GM12878 (cell line): Measurements from ENCODE around the gene PSMD8.

Experiments used
- BHLHE40 ChIP-seq, 2 experiments: fragments of 450-650 bp in 1 of 2; IDR thresholded peaks; 2 replicates each; pipeline ENCODE4 v1.6.1; 2011 to 2017; ENCODE audit warnings: low read depth in 2 of 2, borderline replicate concordance in 1 of 2, improper control_type of control experiment in 1 of 2, low read length in 1 of 2, mild to moderate bottlenecking in 1 of 2
- CEBPB ChIP-seq, 2 experiments: fragments of 150-350 bp in 1 of 2; IDR thresholded peaks; 2 replicates each; pipeline ENCODE4 v1.6.1; 2012 to 2014; ENCODE audit warnings: low read depth in 2 of 2, low read length in 2 of 2, borderline replicate concordance in 1 of 2, inconsistent platforms in 1 of 2
- MXI1 ChIP-seq: fragments of 150-350 bp; IDR thresholded peaks from 2 replicates; pipeline ENCODE4 v1.6.1; 2011; ENCODE audit warnings: low read depth, mild to moderate bottlenecking, inconsistent platforms, low read length, improper control_type of control experiment
- NRF1 ChIP-seq: conservative IDR thresholded peaks from 2 replicates; pipeline ENCODE4 v1.6.1; 2011; ENCODE audit warnings: mild to moderate bottlenecking, low read depth, low read length, improper control_type of control experiment
- TF ChIP-seq, protein P1 (sequence below): IDR thresholded peaks from 2 replicates; pipeline ENCODE4 v1.6.1; 2012; ENCODE audit warnings: low read depth, low read length, improper control_type of control experiment
- TF ChIP-seq, protein P2 (sequence below), 3 experiments: IDR thresholded peaks in 2 of 3; conservative IDR thresholded peaks in 1 of 3; 2 replicates each; pipeline ENCODE4 v1.5.1; 2011; ENCODE audit warnings: low read depth in 3 of 3, low read length in 3 of 3, mild to moderate bottlenecking in 3 of 3, control low read depth in 2 of 3, moderate library complexity in 2 of 3, inconsistent platforms in 1 of 3, mixed read lengths in 1 of 3; ENCODE audit not compliant: control insufficient read depth in 2 of 3, insufficient read depth in 1 of 3; ENCODE audit errors: extremely low read depth in 1 of 3
- TF ChIP-seq, protein P3 (sequence below): fragments of 450-650 bp; IDR thresholded peaks from 2 replicates; pipeline ENCODE4 v1.6.1; 2018; ENCODE audit warnings: borderline replicate concordance, mild to moderate bottlenecking; ENCODE audit not compliant: partially characterized antibody

DNA sequence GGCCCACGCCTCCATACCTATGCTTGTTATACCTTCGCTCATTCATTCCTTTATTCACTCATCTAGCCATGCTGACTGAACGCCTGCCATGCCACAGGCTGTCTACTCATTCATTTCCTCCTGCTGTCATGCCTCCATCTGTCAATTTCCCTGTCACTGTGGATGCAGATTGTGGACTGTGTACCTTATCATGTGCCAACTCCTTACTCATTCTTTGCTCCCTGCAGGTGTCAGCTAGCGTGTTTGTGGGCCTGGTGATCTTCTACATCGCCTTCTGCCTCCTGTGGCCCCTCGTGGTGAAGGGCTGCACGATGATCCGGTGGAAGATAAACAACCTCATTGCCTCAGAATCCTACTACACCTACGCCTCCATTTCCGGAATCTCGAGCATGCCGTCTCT is 4.1 kb upstream of the PSMD8 start:
- TF ChIP-seq NRF1 (no peak), MXI1 (no peak), BHLHE40 (IDR thresholded peaks at IDR 0.05; ENCODE audit: borderline replicate concordance in 1 of 2, low read depth in 2 of 2, low read length in 1 of 2) (no peak), CEBPB (IDR thresholded peaks at IDR 0.05; ENCODE audit: borderline replicate concordance in 1 of 2, low read depth in 2 of 2, low read length in 2 of 2) (no peak)
- TF ChIP-seq, protein P1, sequence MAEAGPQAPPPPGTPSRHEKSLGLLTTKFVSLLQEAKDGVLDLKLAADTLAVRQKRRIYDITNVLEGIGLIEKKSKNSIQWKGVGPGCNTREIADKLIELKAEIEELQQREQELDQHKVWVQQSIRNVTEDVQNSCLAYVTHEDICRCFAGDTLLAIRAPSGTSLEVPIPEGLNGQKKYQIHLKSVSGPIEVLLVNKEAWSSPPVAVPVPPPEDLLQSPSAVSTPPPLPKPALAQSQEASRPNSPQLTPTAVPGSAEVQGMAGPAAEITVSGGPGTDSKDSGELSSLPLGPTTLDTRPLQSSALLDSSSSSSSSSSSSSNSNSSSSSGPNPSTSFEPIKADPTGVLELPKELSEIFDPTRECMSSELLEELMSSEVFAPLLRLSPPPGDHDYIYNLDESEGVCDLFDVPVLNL, result no peak
- TF ChIP-seq, protein P2, sequence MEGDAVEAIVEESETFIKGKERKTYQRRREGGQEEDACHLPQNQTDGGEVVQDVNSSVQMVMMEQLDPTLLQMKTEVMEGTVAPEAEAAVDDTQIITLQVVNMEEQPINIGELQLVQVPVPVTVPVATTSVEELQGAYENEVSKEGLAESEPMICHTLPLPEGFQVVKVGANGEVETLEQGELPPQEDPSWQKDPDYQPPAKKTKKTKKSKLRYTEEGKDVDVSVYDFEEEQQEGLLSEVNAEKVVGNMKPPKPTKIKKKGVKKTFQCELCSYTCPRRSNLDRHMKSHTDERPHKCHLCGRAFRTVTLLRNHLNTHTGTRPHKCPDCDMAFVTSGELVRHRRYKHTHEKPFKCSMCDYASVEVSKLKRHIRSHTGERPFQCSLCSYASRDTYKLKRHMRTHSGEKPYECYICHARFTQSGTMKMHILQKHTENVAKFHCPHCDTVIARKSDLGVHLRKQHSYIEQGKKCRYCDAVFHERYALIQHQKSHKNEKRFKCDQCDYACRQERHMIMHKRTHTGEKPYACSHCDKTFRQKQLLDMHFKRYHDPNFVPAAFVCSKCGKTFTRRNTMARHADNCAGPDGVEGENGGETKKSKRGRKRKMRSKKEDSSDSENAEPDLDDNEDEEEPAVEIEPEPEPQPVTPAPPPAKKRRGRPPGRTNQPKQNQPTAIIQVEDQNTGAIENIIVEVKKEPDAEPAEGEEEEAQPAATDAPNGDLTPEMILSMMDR (IDR thresholded peaks at IDR 0.05 in 2 of 3, conservative IDR thresholded peaks at IDR 0.05 in 1 of 3; ENCODE audit: control insufficient read depth in 2 of 3, extremely low read depth in 1 of 3, insufficient read depth in 1 of 3, low read depth in 3 of 3, low read length in 3 of 3), result no peak
- TF ChIP-seq, protein P3, sequence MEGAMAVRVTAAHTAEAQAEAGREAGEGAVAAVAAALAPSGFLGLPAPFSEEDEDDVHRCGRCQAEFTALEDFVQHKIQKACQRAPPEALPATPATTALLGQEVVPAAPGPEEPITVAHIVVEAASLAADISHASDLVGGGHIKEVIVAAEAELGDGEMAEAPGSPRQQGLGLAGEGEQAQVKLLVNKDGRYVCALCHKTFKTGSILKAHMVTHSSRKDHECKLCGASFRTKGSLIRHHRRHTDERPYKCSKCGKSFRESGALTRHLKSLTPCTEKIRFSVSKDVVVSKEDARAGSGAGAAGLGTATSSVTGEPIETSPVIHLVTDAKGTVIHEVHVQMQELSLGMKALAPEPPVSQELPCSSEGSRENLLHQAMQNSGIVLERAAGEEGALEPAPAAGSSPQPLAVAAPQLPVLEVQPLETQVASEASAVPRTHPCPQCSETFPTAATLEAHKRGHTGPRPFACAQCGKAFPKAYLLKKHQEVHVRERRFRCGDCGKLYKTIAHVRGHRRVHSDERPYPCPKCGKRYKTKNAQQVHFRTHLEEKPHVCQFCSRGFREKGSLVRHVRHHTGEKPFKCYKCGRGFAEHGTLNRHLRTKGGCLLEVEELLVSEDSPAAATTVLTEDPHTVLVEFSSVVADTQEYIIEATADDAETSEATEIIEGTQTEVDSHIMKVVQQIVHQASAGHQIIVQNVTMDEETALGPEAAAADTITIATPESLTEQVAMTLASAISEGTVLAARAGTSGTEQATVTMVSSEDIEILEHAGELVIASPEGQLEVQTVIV, result no peak
